Chondrocyte (in vitro differentiated cells): ENCODE data around the gene PPP1R18. TPM values are rescaled to one million over a fixed set of nuclear protein-coding genes. Genes with fewer than 3 reads are reported as not detected.

Source experiments
- DNase-seq: peaks from one replicate; pipeline ENCODE4 v3.0.0; 2021; ENCODE audit warnings: mixed read lengths, low spot score
- H3K27ac Mint-ChIP-seq: one replicate; pipeline ENCODE4 v1.8.0; 2021; ENCODE audit warnings: mild to moderate bottlenecking, moderate library complexity, mixed read lengths; ENCODE audit not compliant: unreplicated experiment
- H3K27me3 Mint-ChIP-seq: 2 replicates; pipeline ENCODE4 v1.8.0; 2021; ENCODE audit warnings: low read depth, mixed read lengths
- H3K36me3 Mint-ChIP-seq: 2 replicates; pipeline ENCODE4 v1.8.0; 2021; ENCODE audit warnings: low read depth, mixed read lengths
- H3K4me1 Mint-ChIP-seq: 2 replicates; pipeline ENCODE4 v1.8.0; 2021; ENCODE audit warnings: low read depth, mild to moderate bottlenecking, mixed read lengths
- H3K4me3 Mint-ChIP-seq: one replicate; pipeline ENCODE4 v1.8.0; 2021; ENCODE audit warnings: mild to moderate bottlenecking, moderate library complexity, mixed read lengths; ENCODE audit not compliant: unreplicated experiment
- H3K9me3 Mint-ChIP-seq: 2 replicates; pipeline ENCODE4 v1.8.0; 2021; ENCODE audit warnings: low read depth, mixed read lengths
- total RNA-seq: library from RNA; stranded (reverse); gene quantifications from 3 replicates; pipeline ENCODE4 v1.2.1, GENCODE V29; 2021
- TF ChIP-seq, protein P1 (sequence below): fragments of 200-600 bp; sonication (generic); IDR thresholded peaks from 2 replicates; pipeline ENCODE4 v1.5.0; 2021; ENCODE audit warnings: antibody characterized with exemption, mild to moderate bottlenecking, moderate library complexity

Gene PPP1R18
- total RNA-seq, 1 donor from 2014 or later, result 165 TPM

DNA sequence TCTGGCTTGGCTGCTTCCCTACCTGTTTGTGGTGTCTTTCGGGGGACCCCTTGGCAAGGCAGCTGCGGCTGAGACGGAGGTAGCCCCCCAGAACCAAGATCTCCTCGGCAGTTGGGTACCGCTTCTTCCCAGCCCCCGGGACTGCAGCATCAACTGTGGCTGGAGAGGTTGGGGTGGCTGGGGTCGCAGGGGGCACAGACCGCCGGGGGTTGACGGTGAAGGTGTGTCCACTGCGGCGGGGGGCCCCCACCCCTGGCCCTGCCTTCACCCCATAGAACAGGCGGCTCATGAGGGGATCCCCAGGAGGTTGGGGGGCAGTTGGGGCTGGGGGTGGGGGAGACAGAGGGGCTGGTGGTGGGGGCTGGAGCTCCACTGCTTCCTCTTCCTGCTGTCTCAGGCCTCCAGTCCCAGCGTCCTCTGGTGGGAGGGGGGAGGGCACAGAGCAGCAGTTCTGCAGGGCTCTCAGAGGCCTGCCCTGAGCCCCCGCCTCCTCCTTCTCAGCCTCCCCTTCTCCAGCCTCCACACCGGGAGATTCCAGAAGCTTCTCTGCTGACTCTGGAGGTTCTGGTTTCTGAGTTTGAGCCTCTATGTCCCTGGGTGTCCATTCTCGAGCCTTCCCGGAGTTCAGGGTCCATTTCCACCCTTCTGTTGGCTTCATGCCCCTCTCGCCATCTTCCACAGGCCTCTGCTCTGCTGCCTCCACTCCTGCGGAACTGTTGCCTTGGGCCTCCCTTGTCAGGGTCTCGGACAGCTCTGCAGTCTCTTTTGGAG, 1.9 kb downstream of the PPP1R18 start:
- no peaks in the 10 kb centered on the region for H3K9me3 Mint-ChIP-seq
- H3K4me1 Mint-ChIP-seq, result peaks cover 66% of the 10 kb centered on the region
- DNase-seq, result no peak
- peaks cover 31% of the 10 kb centered on the region for H3K36me3 Mint-ChIP-seq
- H3K27me3 Mint-ChIP-seq, result no peaks in the 10 kb centered on the region
- peak overlapping the region; percentile 99 for H3K4me3 Mint-ChIP-seq
- H3K27ac Mint-ChIP-seq, result peak overlapping the region; percentile 97
- TF ChIP-seq, protein P1, sequence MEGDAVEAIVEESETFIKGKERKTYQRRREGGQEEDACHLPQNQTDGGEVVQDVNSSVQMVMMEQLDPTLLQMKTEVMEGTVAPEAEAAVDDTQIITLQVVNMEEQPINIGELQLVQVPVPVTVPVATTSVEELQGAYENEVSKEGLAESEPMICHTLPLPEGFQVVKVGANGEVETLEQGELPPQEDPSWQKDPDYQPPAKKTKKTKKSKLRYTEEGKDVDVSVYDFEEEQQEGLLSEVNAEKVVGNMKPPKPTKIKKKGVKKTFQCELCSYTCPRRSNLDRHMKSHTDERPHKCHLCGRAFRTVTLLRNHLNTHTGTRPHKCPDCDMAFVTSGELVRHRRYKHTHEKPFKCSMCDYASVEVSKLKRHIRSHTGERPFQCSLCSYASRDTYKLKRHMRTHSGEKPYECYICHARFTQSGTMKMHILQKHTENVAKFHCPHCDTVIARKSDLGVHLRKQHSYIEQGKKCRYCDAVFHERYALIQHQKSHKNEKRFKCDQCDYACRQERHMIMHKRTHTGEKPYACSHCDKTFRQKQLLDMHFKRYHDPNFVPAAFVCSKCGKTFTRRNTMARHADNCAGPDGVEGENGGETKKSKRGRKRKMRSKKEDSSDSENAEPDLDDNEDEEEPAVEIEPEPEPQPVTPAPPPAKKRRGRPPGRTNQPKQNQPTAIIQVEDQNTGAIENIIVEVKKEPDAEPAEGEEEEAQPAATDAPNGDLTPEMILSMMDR, result no peak

DNA sequence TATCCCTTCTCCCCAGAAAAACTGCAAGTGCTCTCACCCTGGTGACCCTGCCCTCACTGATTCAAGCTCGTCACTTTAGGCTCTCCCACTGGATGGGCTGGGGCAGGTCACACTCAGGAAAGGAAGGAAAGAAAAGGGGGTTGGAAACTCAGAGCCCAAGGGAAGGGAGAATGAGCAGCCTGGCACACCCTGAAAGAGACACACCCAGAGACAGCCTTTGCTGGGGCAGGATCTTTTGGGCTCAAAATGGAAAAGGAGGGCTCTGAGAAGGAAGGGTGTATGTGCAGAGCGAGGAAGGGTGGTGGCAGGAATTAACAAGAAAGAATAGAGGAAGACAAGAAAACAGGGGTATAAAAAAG, 2.5 kb downstream of the PPP1R18 start:
- Mint-ChIP-seq H3K27ac (peak overlapping the region; percentile 97), H3K9me3 (no peaks in the 10 kb centered on the region), H3K36me3 (peaks cover 32% of the 10 kb centered on the region), H3K27me3 (no peaks in the 10 kb centered on the region), H3K4me3 (peak overlapping the region; percentile 99), H3K4me1 (peaks cover 66% of the 10 kb centered on the region)
- TF ChIP-seq, protein P1, result no peak
- DNase-seq, result no peak

DNA sequence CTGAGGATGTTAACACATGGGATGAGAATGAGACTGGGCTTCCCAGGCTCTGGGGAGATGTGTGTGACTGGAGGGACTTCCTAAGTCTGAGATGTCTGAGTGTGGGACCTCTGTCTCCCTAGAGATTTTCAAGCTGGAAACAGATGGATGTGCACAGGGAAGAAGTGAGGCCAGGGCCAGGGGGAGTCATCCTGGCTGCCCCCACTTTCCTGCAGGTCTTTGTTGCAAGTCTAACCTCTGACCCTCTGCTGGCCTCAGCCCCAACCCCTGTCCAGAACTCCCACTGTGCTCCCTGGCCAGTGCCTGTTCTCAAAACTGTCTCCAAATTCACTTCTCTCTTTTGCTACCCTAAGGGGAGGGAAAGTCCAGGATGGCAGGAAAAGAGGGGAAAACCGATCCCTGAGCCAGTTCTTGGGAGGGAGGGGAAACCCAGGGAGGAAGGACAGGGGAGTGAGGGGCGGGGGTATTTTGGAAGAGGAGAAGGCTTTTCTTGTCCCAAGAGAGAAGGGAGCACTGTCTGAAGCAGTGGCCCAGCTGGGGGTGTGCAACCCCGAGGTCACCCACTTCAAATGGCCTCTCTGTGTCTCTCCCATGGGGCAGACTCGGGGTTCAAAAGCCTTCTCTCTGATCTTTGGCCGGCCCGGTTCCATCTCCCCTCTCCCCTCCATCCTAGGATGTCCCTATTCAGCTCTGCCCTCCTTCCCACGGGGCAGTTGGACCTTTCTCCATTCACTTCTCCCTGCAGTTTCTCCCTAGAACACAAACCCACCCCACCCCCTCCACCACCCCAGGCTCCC, 3.1 kb downstream of the PPP1R18 start:
- H3K4me3 Mint-ChIP-seq, result peak overlapping the region; percentile 99
- H3K9me3 Mint-ChIP-seq, result no peaks in the 10 kb centered on the region
- H3K27ac Mint-ChIP-seq, result peak overlapping the region; percentile 97
- no peaks in the 10 kb centered on the region for H3K27me3 Mint-ChIP-seq
- TF ChIP-seq, protein P1, result no peak
- peaks cover 35% of the 10 kb centered on the region for H3K36me3 Mint-ChIP-seq
- DNase-seq, result no peak
- peaks cover 66% of the 10 kb centered on the region for H3K4me1 Mint-ChIP-seq

DNA sequence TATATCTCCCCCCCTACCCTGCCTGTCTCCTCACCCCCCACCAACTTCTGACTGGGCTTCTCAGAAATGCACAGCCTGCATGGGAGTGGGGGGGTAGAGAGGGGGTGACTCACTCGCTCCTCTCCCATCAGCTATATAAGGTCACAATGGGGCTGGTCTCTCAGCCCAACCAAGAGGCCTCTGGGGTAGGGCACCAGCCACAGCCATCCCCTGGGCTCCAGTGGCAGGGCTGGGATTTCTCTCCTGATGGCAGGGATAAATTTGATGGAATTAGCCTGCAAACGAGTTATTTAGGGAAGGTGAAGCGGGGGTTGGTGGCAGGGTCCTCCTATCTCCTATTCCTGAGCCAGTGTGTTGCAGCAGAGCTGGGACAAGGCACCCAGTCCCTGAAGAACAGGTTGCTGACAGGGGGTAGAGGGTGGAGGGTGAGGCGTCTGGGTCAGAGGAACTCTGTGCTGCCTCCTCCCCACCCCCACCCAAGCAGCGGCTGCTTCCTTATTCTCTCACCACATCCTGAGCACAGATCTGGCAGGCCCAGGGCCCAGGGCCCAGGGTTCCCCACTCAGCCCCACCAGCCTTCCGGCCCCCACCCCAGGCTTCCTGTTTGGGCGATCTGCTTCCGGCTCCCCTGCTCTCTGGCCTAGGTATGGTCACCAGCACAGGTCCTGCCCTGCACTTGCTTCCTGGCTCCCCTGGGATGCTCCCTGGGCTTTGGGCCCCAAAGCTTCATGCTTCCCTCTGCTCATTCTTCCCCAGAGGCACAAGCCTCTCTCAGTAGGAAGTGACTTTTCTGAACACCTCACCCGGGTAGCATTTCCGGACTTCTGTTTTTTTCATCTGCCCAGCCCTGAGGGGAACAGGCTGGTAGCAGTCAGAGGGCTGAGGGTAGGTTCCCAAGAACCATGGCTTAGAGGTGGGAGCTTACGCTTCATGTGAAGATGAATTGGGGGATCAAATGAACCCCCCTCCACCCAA, 4.0 kb downstream of the PPP1R18 start:
- Mint-ChIP-seq H3K4me1 (peaks cover 57% of the 10 kb centered on the region), H3K9me3 (no peaks in the 10 kb centered on the region), H3K36me3 (peaks cover 35% of the 10 kb centered on the region), H3K27me3 (no peaks in the 10 kb centered on the region), H3K27ac (peak overlapping the region; percentile 97), H3K4me3 (peak overlapping the region; percentile 99)
- TF ChIP-seq, protein P1, result no peak
- no peak for DNase-seq

DNA sequence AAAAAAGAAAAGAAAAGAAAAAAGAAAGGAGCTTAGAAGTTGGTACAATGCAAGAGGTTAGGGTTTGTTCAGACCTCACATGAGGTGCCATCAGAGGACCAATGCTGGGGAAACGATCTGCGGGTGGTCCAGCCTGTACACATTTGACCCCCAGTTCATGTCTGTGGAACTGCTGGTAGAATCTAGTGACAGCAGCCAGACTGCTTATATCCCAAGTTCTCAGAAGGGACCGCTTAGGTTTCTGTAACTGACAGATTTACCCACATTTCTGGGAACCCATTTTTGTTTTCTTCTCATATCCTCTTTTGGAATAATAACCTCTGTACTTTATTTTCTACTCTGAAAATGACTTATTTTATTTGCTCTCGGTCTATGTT, 4.7 kb downstream of the PPP1R18 start:
- peak overlapping the region; percentile 97 for H3K27ac Mint-ChIP-seq

More for the DNA sequence above, 4.7 kb downstream of the PPP1R18 start:
- H3K9me3 Mint-ChIP-seq, result no peaks in the 10 kb centered on the region
- peaks cover 38% of the 10 kb centered on the region for H3K36me3 Mint-ChIP-seq
- H3K4me3 Mint-ChIP-seq, result peak overlapping the region; percentile 99
- TF ChIP-seq, protein P1, result no peak
- DNase-seq, result no peak
- H3K27me3 Mint-ChIP-seq, result no peaks in the 10 kb centered on the region
- peaks cover 57% of the 10 kb centered on the region for H3K4me1 Mint-ChIP-seq
